Ovary (tissue), 9 donors: ENCODE results near the gene ALDH3B1. TPM values are rescaled to one million over a fixed set of nuclear protein-coding genes. Genes with fewer than 3 reads are reported as not detected.

Experiments used
- DNase-seq, 5 donors: peaks; one replicate each; pipeline ENCODE4 v3.0.0-alpha.2; 2019 to 2020
- H3K27ac ChIP-seq, 2 donors: fragments of 200-600 bp; one replicate each; pipeline versions ENCODE4 v1.5.1 to v1.8.0; 2019 to 2022
- H3K27me3 ChIP-seq: fragments of 200-600 bp; one replicate; pipeline ENCODE4 v1.8.0; 2022
- H3K36me3 ChIP-seq: fragments of 200-600 bp; sonication (generic); one replicate; pipeline ENCODE4 v1.5.1; 2019
- H3K4me1 ChIP-seq: one replicate; pipeline ENCODE4 v1.8.1; 2013; ENCODE audit warnings: mild to moderate bottlenecking, moderate library complexity; ENCODE audit not compliant: insufficient read depth
- H3K4me3 ChIP-seq: fragments of 200-600 bp; sonication (generic); one replicate; pipeline ENCODE4 v1.5.1; 2017
- H3K9me3 ChIP-seq, 2 donors: fragments of 200-600 bp in 1 of 2; sonication (generic) in 1 of 2; one replicate each; pipeline versions ENCODE4 v1.5.1 to v1.8.1; 2013 to 2019; ENCODE audit warnings: mild to moderate bottlenecking in 1 of 2, moderate library complexity in 1 of 2
- EP300 ChIP-seq: sonication (generic); formaldehyde crosslinking; IDR thresholded peaks from one replicate; pipeline ENCODE4 v1.6.1; 2017; ENCODE audit warnings: antibody characterized with exemption
- POLR2A ChIP-seq: fragments of 450-650 bp; IDR thresholded peaks from one replicate; pipeline ENCODE4 v1.6.1; 2017; ENCODE audit warnings: antibody characterized with exemption, mild to moderate bottlenecking, moderate library complexity
- WGBS, 3 donors: extraction: QIAGEN DNeasy Blood & Tissue Kit in 1 of 3; methylation state at CpG; one replicate each; pipeline versions ENCODE4 v1.1.5 to v1.1.7; 2013 to 2017; 5-methylcytosine and 5-hydroxymethylcytosine counted together
- intact Hi-C, 4 donors: fragments of 100-400 bp; cut with DNase I; formaldehyde crosslinking; loops; one replicate each; pipeline versions ENCODE4 v1.11.0 to v1.15.1; 2022 to 2023
- polyA plus RNA-seq, 2 donors: library from polyadenylated mRNA; stranded (reverse); fragments of 200-250 nt in 1 of 2; fragments of 350-450 nt in 1 of 2; fragmentation: Illumina TruSeq in 1 of 2; extraction: RNeasy Lipid Tissue Mini Kit (QIAGEN cat#74804) in 1 of 2; gene quantifications; one replicate each; pipeline ENCODE4 v1.2.3, GENCODE V29; 2013 to 2014
- total RNA-seq, 7 donors: library from RNA; depleted of rRNA in 2 of 7; stranded (reverse); fragments of >200 nt in 2 of 7; fragmentation: NEBNext Ultra II Directional in 3 of 7; extraction: Animal tissue kit (Norgen Biotek cat#: 25700) in 3 of 7; gene quantifications; one replicate each; pipeline versions ENCODE4 v1.1.0 to v1.2.4, GENCODE V29; 2016 to 2023
- TF ChIP-seq, protein P1 (sequence below), 3 donors: fragments of 450-650 bp in 2 of 3; fragments of 200-600 bp in 1 of 3; IDR thresholded peaks; one replicate each; pipeline versions ENCODE4 v1.5.1 to v1.8.0; 2016 to 2022; ENCODE audit warnings: antibody characterized with exemption in 3 of 3, mild to moderate bottlenecking in 1 of 3
- donor health status: DM: no; HTN: no; CAD: no; lungs with moderate emphysema.
- donor health status: DM: no; HTN: no; CAD: no.
- donor health status: Bipolar disorder and iron deficiency.
- donor health status: DM: yes; HTN: yes; CAD: no.
- donor health status: DM: no; HTN: no; CAD: no.
- donor health status: DM: yes; HTN: yes; CAD: no.

Gene ALDH3B1
- total and polyA plus RNA-seq, 9 donors, result 1.8 to 65.3 (median 7.4) TPM

DNA sequence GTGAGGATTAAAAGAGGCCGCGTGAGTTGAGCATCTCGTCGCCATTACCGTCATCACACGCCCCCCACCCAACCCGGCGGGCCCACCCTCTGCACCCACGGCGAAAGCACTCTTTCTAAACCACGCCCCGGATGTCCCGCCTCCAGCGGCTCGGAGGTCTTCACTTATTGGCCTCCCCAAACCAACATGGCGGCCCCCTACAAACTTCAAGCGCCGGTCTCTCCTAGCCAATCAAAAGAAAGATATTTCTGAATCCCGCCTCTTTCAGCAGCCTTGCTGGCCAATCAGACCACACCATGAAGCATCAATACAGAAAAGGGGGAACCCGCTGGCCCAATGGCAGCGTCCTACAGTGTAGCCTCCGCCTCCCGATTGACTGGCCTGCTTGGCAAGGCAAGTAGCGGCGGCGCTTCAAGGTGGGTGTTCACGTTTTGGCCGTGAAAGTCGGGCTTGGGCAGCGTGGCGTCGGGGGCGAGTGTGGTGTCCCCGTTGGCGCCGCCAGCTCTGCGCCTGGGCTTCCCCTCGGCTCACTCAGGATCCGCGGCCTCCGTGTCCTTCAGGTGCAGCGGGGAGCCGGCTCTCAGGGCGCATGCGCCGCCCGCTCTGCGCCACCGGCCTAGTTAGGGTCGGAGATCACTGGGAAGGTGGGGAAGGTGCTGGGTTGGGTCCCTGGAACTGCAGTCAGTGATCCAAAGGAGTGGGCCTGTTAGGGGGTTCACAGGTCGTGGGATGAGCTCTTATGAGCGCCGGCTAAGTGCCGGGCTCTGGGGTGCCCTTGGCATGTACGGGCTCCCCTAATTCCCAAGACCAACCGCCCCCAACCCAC, 20.4 kb downstream of the ALDH3B1 start, which contains the start of gene NDUFS8:
TSS of gene NDUFS8 (plus strand) at position 364 of the 826 bp plus-strand sequence. CDS start 1,471 bp downstream, outside the sequence.
- Histone ChIP-seq H3K9me3 (no peaks in the 10 kb centered on the region), H3K27me3 (no peaks in the 10 kb centered on the region), H3K36me3 (no peaks in the 10 kb centered on the region), H3K4me1 (peaks cover 10% of the 10 kb centered on the region), H3K4me3 (peak within 1 kb of the TSS; percentile 68), H3K27ac (peak within 1 kb of the TSS in 1 of 2 donors; percentile 79)
- peak; percentile 96 to 97 (median 96) for DNase-seq
- intact Hi-C loops, result loop anchor here in 1 of 4 donors (10.0 kb wide), 1 partner anchor 174 kb away; no protein-coding TSS in a partner anchor
- WGBS, 3 donors, result 0 to 1% (median 0%) methylated on average over 55 to 56 of the region's 56 CpGs
- TF ChIP-seq POLR2A, result peak; percentile 46
- no peak for TF ChIP-seq EP300
- TF ChIP-seq, protein P1, sequence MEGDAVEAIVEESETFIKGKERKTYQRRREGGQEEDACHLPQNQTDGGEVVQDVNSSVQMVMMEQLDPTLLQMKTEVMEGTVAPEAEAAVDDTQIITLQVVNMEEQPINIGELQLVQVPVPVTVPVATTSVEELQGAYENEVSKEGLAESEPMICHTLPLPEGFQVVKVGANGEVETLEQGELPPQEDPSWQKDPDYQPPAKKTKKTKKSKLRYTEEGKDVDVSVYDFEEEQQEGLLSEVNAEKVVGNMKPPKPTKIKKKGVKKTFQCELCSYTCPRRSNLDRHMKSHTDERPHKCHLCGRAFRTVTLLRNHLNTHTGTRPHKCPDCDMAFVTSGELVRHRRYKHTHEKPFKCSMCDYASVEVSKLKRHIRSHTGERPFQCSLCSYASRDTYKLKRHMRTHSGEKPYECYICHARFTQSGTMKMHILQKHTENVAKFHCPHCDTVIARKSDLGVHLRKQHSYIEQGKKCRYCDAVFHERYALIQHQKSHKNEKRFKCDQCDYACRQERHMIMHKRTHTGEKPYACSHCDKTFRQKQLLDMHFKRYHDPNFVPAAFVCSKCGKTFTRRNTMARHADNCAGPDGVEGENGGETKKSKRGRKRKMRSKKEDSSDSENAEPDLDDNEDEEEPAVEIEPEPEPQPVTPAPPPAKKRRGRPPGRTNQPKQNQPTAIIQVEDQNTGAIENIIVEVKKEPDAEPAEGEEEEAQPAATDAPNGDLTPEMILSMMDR (IDR thresholded peaks at IDR 0.05), result no peak

DNA sequence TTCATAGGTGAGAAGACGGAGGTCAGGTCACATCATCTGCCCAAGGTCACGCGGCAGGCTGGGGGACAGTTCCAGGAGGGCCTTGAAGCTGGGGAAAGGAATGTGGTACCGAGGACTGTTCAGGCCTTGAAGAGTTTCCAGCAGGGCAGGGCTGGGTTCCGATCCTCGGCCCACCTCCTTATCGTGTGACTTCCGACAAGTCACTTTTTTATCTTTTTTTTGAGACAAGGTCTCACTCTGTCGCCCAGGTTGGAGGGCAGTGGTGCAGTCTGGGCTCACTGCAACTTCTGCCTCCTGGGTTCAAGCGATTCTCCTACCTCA, 21.0 kb downstream of the ALDH3B1 start:
- peak overlapping the region in 1 of 2 donors; percentile 79 for H3K27ac ChIP-seq
- TF ChIP-seq, protein P1 (IDR thresholded peaks at IDR 0.05), result no peak
- TF ChIP-seq EP300, result no peak
- TF ChIP-seq POLR2A, result no peak
- no peaks in the 10 kb centered on the region for H3K9me3 ChIP-seq
- no peaks in the 10 kb centered on the region for H3K27me3 ChIP-seq
- DNase-seq, result no peak
- intact Hi-C loops, result loop anchor here in 1 of 4 donors (10.0 kb wide), 1 partner anchor 174 kb away; no protein-coding TSS in a partner anchor
- 7 to 11% (median 9%) methylated on average over 10 of the region's 10 CpGs for WGBS, 3 donors
- peak overlapping the region; percentile 68 for H3K4me3 ChIP-seq
- no peaks in the 10 kb centered on the region for H3K36me3 ChIP-seq
- H3K4me1 ChIP-seq, result peaks cover 10% of the 10 kb centered on the region

DNA sequence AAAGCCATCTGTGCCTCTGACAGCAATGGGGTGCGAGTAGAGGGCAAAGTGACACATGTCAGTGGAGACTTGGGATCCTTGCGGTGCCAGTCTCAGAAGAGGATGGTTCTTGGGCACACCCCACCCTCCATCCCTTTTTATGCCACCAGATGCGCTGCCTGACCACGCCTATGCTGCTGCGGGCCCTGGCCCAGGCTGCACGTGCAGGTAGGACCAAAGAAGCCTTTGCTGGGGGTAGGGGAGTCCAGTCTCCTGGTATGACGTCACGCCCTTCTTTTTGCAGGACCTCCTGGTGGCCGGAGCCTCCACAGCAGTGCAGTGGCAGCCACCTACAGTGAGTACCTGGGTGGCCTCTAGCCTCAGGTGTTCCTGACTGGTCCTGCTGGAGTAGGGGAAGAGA, 21.9 kb downstream of the ALDH3B1 start:
- H3K27me3 ChIP-seq, result no peaks in the 10 kb centered on the region
- 75 to 87% (median 80%) methylated on average over 8 to 9 of the region's 9 CpGs for WGBS, 3 donors
- H3K4me1 ChIP-seq, result peaks cover 10% of the 10 kb centered on the region
- no peak overlapping the region for H3K4me3 ChIP-seq
- H3K9me3 ChIP-seq, result no peaks in the 10 kb centered on the region
- H3K36me3 ChIP-seq, result no peaks in the 10 kb centered on the region
- no peak for DNase-seq
- intact Hi-C loops, result loop anchor here in 1 of 4 donors (10.0 kb wide), 1 partner anchor 173 kb away; no protein-coding TSS in a partner anchor
- TF ChIP-seq EP300 (no peak), POLR2A (no peak)
- TF ChIP-seq, protein P1 (IDR thresholded peaks at IDR 0.05), result no peak
- no peak overlapping the region for H3K27ac ChIP-seq

DNA sequence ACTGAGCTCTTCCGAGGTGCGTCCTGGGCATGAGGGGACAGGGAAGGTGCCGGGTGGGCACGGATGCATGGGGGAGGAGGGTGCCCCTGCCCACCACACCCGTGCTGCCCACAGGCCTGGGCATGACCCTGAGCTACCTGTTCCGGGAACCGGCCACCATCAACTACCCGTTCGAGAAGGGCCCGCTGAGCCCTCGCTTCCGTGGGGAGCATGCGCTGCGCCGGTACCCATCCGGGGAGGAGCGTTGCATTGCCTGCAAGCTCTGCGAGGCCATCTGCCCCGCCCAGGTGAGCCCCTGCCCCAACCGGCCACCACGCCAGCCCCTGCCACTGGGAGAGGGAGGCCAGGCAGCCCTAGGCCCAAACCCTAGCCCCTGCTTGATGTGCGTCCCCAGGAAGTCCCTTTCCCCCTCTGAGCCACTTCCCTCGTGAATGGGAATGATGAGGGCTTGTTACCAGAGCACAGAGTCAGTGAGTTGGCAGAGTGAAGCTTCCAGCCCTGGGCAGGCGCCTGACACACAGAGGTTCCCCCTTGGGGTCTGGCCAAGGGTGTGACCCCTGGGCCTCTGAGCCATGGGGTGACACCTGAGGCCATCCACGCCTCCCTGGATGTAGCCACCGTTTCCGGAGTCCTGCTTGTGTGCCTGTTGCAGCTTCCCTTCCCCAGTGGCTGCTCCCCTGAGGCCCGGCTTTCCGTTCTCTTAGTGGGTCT, 23.0 kb downstream of the ALDH3B1 start:
- intact Hi-C loops, result loop anchor here in 1 of 4 donors (10.0 kb wide), 1 partner anchor 172 kb away; no protein-coding TSS in a partner anchor
- Histone ChIP-seq H3K27me3 (no peaks in the 10 kb centered on the region), H3K9me3 (no peaks in the 10 kb centered on the region), H3K4me3 (no peak overlapping the region), H3K36me3 (no peaks in the 10 kb centered on the region), H3K27ac (no peak overlapping the region), H3K4me1 (peaks cover 16% of the 10 kb centered on the region)
- no peak for TF ChIP-seq POLR2A
- 90 to 92% (median 90%) methylated on average over 27 to 29 of the region's 29 CpGs for WGBS, 3 donors
- no peak for DNase-seq
